HL-60 (cell line): Measurements from ENCODE around the gene NOS3.

ENCODE experiments used
- CTCF ChIP-seq: IDR thresholded peaks from one replicate; pipeline ENCODE4 v1.5.1; 2011; ENCODE audit warnings: low read length, control low read depth, inconsistent platforms; ENCODE audit not compliant: insufficient read depth
- GABPA ChIP-seq: IDR thresholded peaks from 2 replicates; pipeline ENCODE4 v1.6.1; 2012; ENCODE audit warnings: low read depth
- POLR2AphosphoS5 ChIP-seq: IDR thresholded peaks from 2 replicates; pipeline ENCODE4 v1.6.1; 2012; ENCODE audit warnings: low read depth
- REST ChIP-seq: IDR thresholded peaks from 2 replicates; pipeline ENCODE4 v1.6.1; 2012; ENCODE audit warnings: low read depth; ENCODE audit not compliant: insufficient replicate concordance
- SPI1 ChIP-seq: IDR thresholded peaks from 2 replicates; pipeline ENCODE4 v1.6.1; 2012; ENCODE audit warnings: low read depth, mild to moderate bottlenecking, borderline replicate concordance

- TF ChIP-seq GABPA (no peak), CTCF (no peak), POLR2AphosphoS5 (no peak), REST (no peak), SPI1 (no peak)
Observed at GRCh38 chr7:150999497-151000230, 8.8 kb downstream of the NOS3 start.
